ENCODE results near the gene MLH1. TPM values are rescaled to one million over a fixed set of nuclear protein-coding genes. Genes with fewer than 3 reads are reported as not detected.

Gene MLH1
- total RNA-seq, 4 donors from 2014 or later: 30.7 to 39.1 (median 33.5) TPM

- ATAC-seq: no peak
- no peak for TF ChIP-seq POLR2A (IDR thresholded peaks at IDR 0.05)
- no peak for TF ChIP-seq CTCF (IDR thresholded peaks at IDR 0.05)
- no peak for TF ChIP-seq EP300 (IDR thresholded peaks at IDR 0.05)
- TF ChIP-seq POLR2AphosphoS5 (IDR thresholded peaks at IDR 0.05): no peak
- no peak overlapping the region for H3K4me3 ChIP-seq
- WGBS, 2 donors (ENCODE audit: low coverage in 1 of 2): 88 to 92% methylated on average over 3 of the region's 3 CpGs
- H3K4me1 ChIP-seq: peaks cover 0 to 34% (median 2%) of the 10 kb centered on the region in 3 donors
- H3K9me3 ChIP-seq: no peaks in the 10 kb centered on the region
- no peaks in the 10 kb centered on the region for H3K27me3 ChIP-seq
- H3K27ac ChIP-seq: peak overlapping the region in 1 of 4 donors; percentile 37
- peaks cover 0 to 33% of the 10 kb centered on the region in 2 donors for H3K36me3 ChIP-seq
These were observed 89.0 kb downstream of the MLH1 start for GRCh38 chr3:37082317-37082716.

- ATAC-seq: no peak
- WGBS, 2 donors (ENCODE audit: low coverage in 1 of 2): 79 to 90% methylated on average over 3 to 5 of the region's 6 CpGs
These were observed 93.6 kb downstream of the MLH1 start for GRCh38 chr3:37086918-37087317.

GRCh38 chr3:37087870-37088269, 94.6 kb downstream of the MLH1 start:
- TF ChIP-seq CTCF (IDR thresholded peaks at IDR 0.05): no peak
- no peak for TF ChIP-seq POLR2A (IDR thresholded peaks at IDR 0.05)
- TF ChIP-seq POLR2AphosphoS5 (IDR thresholded peaks at IDR 0.05): no peak
- no peak for TF ChIP-seq EP300 (IDR thresholded peaks at IDR 0.05)
- peaks cover 0 to 53% of the 10 kb centered on the region in 2 donors for H3K36me3 ChIP-seq
- no CpG with 5 or more reads among the region's 2 CpGs for WGBS, 2 donors (ENCODE audit: low coverage in 1 of 2)
- no peak for ATAC-seq
- no peak overlapping the region for H3K4me3 ChIP-seq
- H3K27me3 ChIP-seq: no peaks in the 10 kb centered on the region
- peaks cover 0 to 15% (median 0%) of the 10 kb centered on the region in 3 donors for H3K4me1 ChIP-seq
- no peak overlapping the region for H3K27ac ChIP-seq
- no peaks in the 10 kb centered on the region for H3K9me3 ChIP-seq

More at GRCh38 chr3:37086918-37087317, 93.6 kb downstream of the MLH1 start:
- Histone ChIP-seq H3K4me3 (no peak overlapping the region), H3K36me3 (peaks cover 0 to 54% of the 10 kb centered on the region in 2 donors), H3K4me1 (peaks cover 0 to 23% (median 2%) of the 10 kb centered on the region in 3 donors), H3K9me3 (no peaks in the 10 kb centered on the region), H3K27me3 (no peaks in the 10 kb centered on the region), H3K27ac (no peak overlapping the region)
- TF ChIP-seq CTCF (IDR thresholded peaks at IDR 0.05): no peak
- no peak for TF ChIP-seq POLR2AphosphoS5 (IDR thresholded peaks at IDR 0.05)
- TF ChIP-seq EP300 (IDR thresholded peaks at IDR 0.05): no peak
- TF ChIP-seq POLR2A (IDR thresholded peaks at IDR 0.05): no peak

- H3K27ac ChIP-seq: no peak overlapping the region
- TF ChIP-seq CTCF (IDR thresholded peaks at IDR 0.05): no peak
- no peak for TF ChIP-seq POLR2A (IDR thresholded peaks at IDR 0.05)
- no peak for TF ChIP-seq POLR2AphosphoS5 (IDR thresholded peaks at IDR 0.05)
- no peak for TF ChIP-seq EP300 (IDR thresholded peaks at IDR 0.05)
- peaks cover 0 to 68% of the 10 kb centered on the region in 2 donors for H3K36me3 ChIP-seq
- H3K9me3 ChIP-seq: no peaks in the 10 kb centered on the region
- H3K27me3 ChIP-seq: no peaks in the 10 kb centered on the region
- H3K4me3 ChIP-seq: no peak overlapping the region
- 97% methylated on average over 3 of the region's 3 CpGs; no CpG with 5 or more reads in 1 of the 2 donors for WGBS, 2 donors (ENCODE audit: low coverage in 1 of 2)
- peaks cover 4 to 14% (median 4%) of the 10 kb centered on the region in 3 donors for H3K4me1 ChIP-seq
- ATAC-seq: no peak
These were observed 99.2 kb downstream of the MLH1 start for GRCh38 chr3:37092484-37092883.

GRCh38 chr3:37093481-37093880, 100.2 kb downstream of the MLH1 start:
- Histone ChIP-seq H3K27ac (no peak overlapping the region), H3K9me3 (no peaks in the 10 kb centered on the region), H3K4me3 (no peak overlapping the region), H3K27me3 (no peaks in the 10 kb centered on the region), H3K4me1 (peaks cover 4 to 14% (median 4%) of the 10 kb centered on the region in 3 donors), H3K36me3 (peaks cover 0 to 58% of the 10 kb centered on the region in 2 donors)
- 92% methylated on average over 1 to 2 of the region's 2 CpGs for WGBS, 2 donors (ENCODE audit: low coverage in 1 of 2)
- TF ChIP-seq EP300 (IDR thresholded peaks at IDR 0.05) (no peak), CTCF (IDR thresholded peaks at IDR 0.05) (no peak), POLR2AphosphoS5 (IDR thresholded peaks at IDR 0.05) (no peak), POLR2A (IDR thresholded peaks at IDR 0.05) (no peak)
- ATAC-seq: no peak
